Progenitor cell of endocrine pancreas (in vitro differentiated cells): ENCODE results near the gene PM20D2. TPM values are rescaled to one million over a fixed set of nuclear protein-coding genes. Genes with fewer than 3 reads are reported as not detected.

ENCODE experiments used
- DNase-seq: peaks from one replicate; pipeline ENCODE4 v3.0.0; 2021; ENCODE audit warnings: low spot score; ENCODE audit not compliant: unreplicated experiment
- H3K27ac Mint-ChIP-seq: 2 replicates; pipeline ENCODE4 v1.8.0; 2021; ENCODE audit warnings: mild to moderate bottlenecking, moderate library complexity, mixed read lengths
- H3K27me3 Mint-ChIP-seq: 2 replicates; pipeline ENCODE4 v1.8.0; 2021; ENCODE audit warnings: mixed read lengths
- H3K36me3 Mint-ChIP-seq: 2 replicates; pipeline ENCODE4 v1.8.0; 2022; ENCODE audit warnings: mixed read lengths; ENCODE audit not compliant: insufficient read depth
- H3K4me1 Mint-ChIP-seq: 2 replicates; pipeline ENCODE4 v1.8.0; 2021; ENCODE audit warnings: low read depth, mixed read lengths
- H3K4me3 Mint-ChIP-seq: 2 replicates; pipeline ENCODE4 v1.8.0; 2021; ENCODE audit warnings: low read depth, mild to moderate bottlenecking, moderate library complexity, mixed read lengths
- H3K9me3 Mint-ChIP-seq: 2 replicates; pipeline ENCODE4 v1.8.0; 2021; ENCODE audit warnings: low read depth, mixed read lengths
- CTCF ChIP-seq: fragments of 200-600 bp; sonication (generic); IDR thresholded peaks from one replicate; pipeline ENCODE4 v1.5.0; 2021; ENCODE audit warnings: antibody characterized with exemption, mild to moderate bottlenecking; ENCODE audit not compliant: unreplicated experiment
- total RNA-seq: library from RNA; stranded (reverse); gene quantifications from 2 replicates; pipeline ENCODE4 v1.2.1, GENCODE V29; 2021

The PM20D2 gene
- total RNA-seq, 1 donor from 2014 or later: 20.8 TPM

- no peaks in the 10 kb centered on the region for H3K4me1 Mint-ChIP-seq
These were observed 14.7 kb downstream of the PM20D2 start for GRCh38 chr6:89160331-89161092.

GRCh38 chr6:89161326-89162046 is 15.6 kb downstream of the PM20D2 start:
- DNase-seq: no peak
- no peak for TF ChIP-seq CTCF
- no peaks in the 10 kb centered on the region for H3K9me3 Mint-ChIP-seq
- H3K4me3 Mint-ChIP-seq: no peak overlapping the region
- H3K27me3 Mint-ChIP-seq: no peaks in the 10 kb centered on the region
- no peak overlapping the region for H3K27ac Mint-ChIP-seq
- H3K4me1 Mint-ChIP-seq: no peaks in the 10 kb centered on the region
- peaks cover 20% of the 10 kb centered on the region for H3K36me3 Mint-ChIP-seq

More at GRCh38 chr6:89160331-89161092, 14.7 kb downstream of the PM20D2 start:
- H3K36me3 Mint-ChIP-seq: peaks cover 19% of the 10 kb centered on the region
- no peak overlapping the region for H3K27ac Mint-ChIP-seq
- no peak overlapping the region for H3K4me3 Mint-ChIP-seq
- no peak for TF ChIP-seq CTCF
- H3K27me3 Mint-ChIP-seq: no peaks in the 10 kb centered on the region
- H3K9me3 Mint-ChIP-seq: no peaks in the 10 kb centered on the region
- DNase-seq: no peak

- H3K4me3 Mint-ChIP-seq: no peak overlapping the region
- TF ChIP-seq CTCF: no peak
- no peaks in the 10 kb centered on the region for H3K9me3 Mint-ChIP-seq
- H3K4me1 Mint-ChIP-seq: no peaks in the 10 kb centered on the region
- DNase-seq: no peak
- H3K27ac Mint-ChIP-seq: no peak overlapping the region
- peaks cover 20% of the 10 kb centered on the region for H3K36me3 Mint-ChIP-seq
- no peaks in the 10 kb centered on the region for H3K27me3 Mint-ChIP-seq
These were observed 16.2 kb downstream of the PM20D2 start for GRCh38 chr6:89162047-89162371.

- Mint-ChIP-seq H3K9me3 (no peaks in the 10 kb centered on the region), H3K4me1 (no peaks in the 10 kb centered on the region), H3K36me3 (no peaks in the 10 kb centered on the region), H3K27me3 (no peaks in the 10 kb centered on the region), H3K27ac (no peak overlapping the region), H3K4me3 (no peak overlapping the region)
- no peak for TF ChIP-seq CTCF
- no peak for DNase-seq
These were observed 26.3 kb downstream of the PM20D2 start for GRCh38 chr6:89172131-89172530.

- H3K4me3 Mint-ChIP-seq: no peak overlapping the region
- H3K36me3 Mint-ChIP-seq: no peaks in the 10 kb centered on the region
- TF ChIP-seq CTCF: no peak
- H3K27me3 Mint-ChIP-seq: no peaks in the 10 kb centered on the region
- H3K4me1 Mint-ChIP-seq: no peaks in the 10 kb centered on the region
- no peak overlapping the region for H3K27ac Mint-ChIP-seq
- H3K9me3 Mint-ChIP-seq: no peaks in the 10 kb centered on the region
- DNase-seq: no peak
These were observed 27.8 kb downstream of the PM20D2 start for GRCh38 chr6:89173634-89174033.
